HG02763 (cell line): ENCODE data around the gene SYT7.

Source experiments
- ATAC-seq: cut with Tn5 transposase; IDR thresholded peaks from one replicate; pipeline ENCODE4 v1.9.1; 2021; ENCODE audit warnings: mild to moderate bottlenecking, moderate library complexity; ENCODE audit not compliant: unreplicated experiment

SYT7 gene

GRCh38 chr11:61586792-61587430 lies 6.0 kb upstream of the SYT7 start:
- no peak for ATAC-seq

GRCh38 chr11:61585115-61585514 lies 4.2 kb upstream of the SYT7 start:
- ATAC-seq: no peak

- no peak for ATAC-seq
Observed at GRCh38 chr11:61581931-61582330, 1.1 kb upstream of the SYT7 start.

GRCh38 chr11:61580271-61580888 lies 496 bp downstream of the SYT7 start:
- ATAC-seq: no peak

DNA sequence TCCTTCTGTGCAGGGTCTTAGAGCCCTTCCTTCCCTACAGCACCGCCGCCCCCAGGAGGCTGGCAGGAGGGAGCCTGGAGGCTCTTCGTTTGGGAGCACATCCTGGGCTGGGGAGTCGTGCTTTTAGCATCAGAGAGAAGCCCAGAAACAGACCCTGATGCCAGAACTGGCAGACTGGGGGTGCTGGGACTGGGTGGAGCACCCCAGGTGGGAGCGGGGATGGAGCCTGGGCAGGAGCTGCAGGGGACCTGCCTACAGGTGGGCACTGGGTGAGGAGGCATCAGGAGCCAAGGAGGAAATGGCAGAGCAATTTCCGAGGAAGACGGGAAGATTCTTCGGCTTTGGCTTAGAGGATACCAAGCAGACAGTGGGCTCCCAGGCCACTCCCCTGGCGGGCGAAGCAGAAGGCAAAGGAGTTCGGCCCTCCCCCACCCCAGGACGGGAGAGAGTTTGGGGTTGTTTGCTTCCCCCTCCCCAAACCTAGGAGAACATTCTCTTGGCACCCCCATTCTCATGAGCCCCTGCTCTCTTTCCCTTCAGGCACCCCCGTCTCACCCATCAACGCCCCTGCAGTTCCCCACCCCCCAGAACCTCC lies 1.1 kb downstream of the SYT7 start:
- no peak for ATAC-seq

GRCh38 chr11:61578819-61579675 lies 1.8 kb downstream of the SYT7 start:
- no peak for ATAC-seq

DNA sequence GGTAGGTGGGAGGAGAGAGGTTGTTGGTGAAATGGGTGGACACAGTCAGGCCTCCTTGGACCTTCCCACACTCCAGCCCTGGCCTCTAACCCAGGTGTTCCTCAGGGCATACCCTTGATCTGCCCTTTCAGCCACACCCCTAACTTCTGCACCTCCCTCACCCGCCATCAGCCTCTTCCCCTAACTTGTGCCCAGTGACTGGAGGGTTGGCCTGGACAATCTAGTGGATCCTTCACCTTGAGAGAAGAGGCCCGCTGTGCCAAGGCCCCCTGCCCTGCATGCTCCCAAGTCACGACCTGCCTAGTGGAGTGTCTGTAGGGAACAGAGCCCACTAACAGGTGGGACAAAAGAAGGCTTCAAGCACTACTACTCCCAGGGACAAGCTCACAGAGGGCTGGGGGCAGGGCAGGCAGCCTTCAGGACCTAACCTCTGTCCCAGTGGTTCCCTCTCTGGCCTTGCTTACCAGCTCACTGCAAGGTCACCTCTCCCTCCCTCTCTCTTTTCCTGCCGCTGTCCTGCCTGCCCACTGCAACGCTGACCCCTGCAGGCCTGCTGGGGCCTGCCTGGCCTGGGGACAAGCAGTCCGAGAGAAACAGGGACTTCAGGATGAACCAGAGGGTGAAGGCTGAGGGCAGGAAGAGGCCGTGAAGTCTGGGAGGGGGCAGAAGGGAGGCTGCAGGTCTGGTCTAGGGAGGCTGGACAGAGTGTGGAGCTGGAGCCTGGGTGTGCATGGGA lies 3.3 kb downstream of the SYT7 start:
- ATAC-seq: no peak

GRCh38 chr11:61575886-61576861 lies 4.7 kb downstream of the SYT7 start:
- ATAC-seq: no peak

DNA sequence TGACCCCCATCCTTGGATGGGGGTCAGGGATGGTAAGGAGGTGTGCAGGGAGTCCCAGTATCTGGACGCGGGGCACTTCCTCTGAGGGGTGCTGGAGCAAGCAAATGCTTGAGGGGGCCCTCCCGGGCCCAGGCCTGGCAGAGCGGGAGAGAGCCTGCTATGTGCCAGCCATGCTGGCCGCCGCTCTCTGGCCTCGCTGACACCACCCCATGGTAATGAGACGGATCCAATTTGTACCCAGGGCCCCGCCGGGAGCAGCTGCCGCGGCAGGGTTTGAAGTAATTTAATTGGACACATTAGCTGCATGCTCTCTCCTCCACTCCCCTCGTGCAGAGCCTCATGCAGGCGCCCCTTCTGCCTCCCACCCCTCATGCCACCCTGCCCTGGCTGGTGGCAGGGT lies 6.3 kb downstream of the SYT7 start:
- no peak for ATAC-seq

GRCh38 chr11:61572913-61573312 lies 8.0 kb downstream of the SYT7 start:
- no peak for ATAC-seq

DNA sequence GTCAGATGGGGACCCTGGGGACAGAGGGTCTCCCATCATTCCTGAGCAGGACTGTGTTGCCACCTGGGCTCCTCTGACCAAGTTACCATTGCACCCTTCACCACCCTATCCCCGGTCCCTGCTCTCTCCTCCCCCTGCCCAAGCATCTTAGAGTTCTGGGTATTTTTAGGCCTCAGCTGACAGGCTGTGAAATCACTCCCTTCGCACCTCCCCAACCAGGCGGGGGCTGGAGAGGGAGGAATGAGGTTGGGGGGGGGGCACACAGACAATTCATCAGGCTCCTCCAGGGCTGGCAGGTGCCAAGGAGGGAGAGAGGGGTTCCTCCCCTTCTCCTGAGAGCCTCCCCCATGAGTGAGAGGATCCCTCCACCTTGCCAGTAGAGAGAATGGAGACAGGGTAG lies 9.0 kb downstream of the SYT7 start:
- ATAC-seq: no peak

GRCh38 chr11:61571337-61571736 lies 9.5 kb downstream of the SYT7 start:
- ATAC-seq: no peak

DNA sequence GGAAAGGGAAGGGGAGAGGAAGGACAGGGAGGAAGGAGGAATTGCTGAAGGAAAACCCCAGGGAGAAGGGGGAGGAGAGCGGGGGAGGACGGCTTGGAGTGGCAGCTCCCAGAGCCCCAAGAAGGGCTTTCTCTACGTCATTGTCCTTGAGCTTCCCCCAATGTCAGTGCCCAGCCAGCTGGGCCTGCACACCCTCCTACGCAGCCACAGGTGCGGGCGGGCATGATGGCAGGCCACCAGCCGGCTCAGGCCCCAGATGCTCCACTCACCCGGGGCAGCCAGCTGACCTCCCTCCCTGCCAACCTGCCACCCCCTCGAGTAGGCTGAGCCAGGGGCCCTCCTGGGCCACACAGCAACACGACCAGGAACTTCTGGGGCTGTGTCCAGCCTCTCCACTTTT lies 11.2 kb downstream of the SYT7 start:
- ATAC-seq: no peak

- ATAC-seq: no peak
Observed at GRCh38 chr11:61569018-61569417, 11.9 kb downstream of the SYT7 start.

DNA sequence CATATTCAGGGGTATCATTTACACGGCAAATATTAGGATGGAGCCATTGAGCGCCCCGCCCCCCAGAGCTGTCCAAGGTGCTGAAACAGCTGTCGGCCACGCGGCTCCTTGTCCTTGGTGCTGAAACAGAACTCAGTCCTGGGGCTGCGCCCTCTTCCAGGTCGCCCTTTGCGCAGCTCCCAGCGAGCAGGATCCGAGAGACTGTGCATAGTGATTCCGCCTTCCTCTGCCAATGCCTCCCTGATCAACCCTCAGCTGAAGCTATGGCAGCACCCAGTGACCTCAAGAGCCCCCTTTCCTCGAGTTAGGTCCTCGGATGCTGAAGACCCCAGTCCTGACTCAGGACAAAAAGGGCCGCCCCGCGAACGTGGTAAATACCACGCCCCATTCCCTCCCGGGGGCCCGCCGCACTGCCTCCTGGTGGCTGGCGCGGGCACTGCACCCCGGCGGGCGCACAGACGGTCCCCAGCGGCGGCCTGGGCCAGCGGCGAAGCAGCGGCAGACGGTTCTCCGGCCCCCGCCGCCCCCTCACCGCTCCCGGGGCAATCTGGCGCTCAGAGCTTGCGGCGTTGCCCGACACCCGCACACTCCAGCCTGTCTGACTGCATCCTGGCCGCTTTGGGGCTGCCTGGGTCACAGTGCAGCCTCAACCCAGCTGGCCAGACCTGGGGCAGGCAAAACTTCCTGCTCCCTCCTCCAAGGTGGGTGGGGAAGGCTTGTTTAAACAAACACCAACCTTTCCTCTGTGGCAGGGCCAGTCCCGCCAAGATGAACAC lies 13.4 kb downstream of the SYT7 start:
- no peak for ATAC-seq

DNA sequence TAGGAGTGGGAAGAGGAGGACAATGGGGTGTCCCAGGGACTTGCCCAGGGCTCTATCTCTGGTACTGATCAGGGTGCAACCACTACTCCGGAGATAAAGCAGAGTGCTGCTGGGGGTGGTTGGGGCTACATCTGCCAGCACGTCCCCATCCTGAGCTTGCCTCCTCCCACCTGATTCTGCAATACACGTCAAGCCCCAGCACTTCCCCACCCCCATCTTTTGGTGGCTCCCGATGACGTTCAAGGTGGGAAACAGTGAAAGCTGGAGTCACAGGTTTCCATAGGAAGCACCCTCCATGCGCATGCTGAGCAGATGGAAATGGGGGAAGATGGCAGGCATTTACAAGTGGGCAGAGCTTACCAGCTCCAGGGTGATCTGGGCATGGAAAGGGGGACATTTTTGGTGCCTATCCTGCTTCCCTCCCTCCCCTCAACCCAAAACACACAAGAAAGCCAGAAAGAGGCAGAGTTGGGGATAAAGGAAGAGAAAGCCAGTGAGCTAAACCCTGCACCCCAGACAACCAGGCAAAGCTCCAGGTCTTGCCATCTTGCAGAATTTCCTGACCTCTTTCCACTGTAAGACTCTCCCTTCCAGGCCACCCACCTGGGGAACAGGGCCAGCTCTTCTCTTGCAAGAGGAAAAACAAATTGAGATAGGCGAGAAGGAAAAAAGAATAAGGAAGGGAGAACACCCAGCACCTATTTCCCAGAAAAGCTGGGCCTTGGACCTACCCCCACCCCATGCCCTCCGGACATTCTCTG lies 15.8 kb downstream of the SYT7 start:
- ATAC-seq: no peak

- no peak for ATAC-seq
Observed at GRCh38 chr11:61560751-61561150, 20.1 kb downstream of the SYT7 start.

DNA sequence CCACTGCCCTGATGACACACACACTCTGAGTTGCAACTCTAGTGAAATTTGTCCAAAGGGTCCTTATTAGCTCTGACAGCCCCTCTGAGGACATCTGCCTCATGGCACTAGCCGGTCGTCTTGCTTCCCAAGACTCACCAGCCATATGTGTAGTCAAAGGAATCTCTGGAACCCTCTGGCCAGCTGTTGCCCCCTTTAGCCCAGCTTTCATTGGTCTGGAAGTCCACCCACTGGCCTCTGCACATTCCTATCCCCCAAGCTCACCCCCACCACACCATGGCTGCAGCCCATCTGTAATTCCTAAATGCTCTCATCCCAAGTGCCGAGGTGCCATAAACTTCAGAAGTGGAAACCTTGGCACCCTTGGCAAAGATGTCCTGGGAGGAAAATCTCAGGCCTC lies 24.3 kb downstream of the SYT7 start:
- no peak for ATAC-seq
